ENCODE data around the gene LAMA1.

LAMA1 gene

DNA sequence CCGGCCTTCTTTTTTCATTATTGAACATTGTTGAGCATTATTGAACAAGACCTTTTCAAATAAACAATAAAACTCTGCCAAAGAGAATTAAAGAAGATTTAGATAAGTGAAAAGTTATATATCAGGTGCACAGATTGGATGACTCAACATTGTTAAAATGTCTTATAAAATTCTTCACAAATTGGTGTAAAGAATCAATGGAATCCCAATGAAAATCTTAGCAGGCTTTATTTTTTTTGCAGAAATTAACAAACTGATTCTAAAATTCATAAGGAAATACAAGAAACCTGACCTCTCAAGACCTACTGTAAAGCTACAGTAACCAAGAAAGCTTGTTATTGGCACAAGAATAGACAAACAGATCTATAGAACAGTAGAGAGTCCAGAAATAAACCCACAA is 70.3 kb downstream of the LAMA1 start:
- no peak for DNase-seq (ENCODE audit: low spot score)

DNA sequence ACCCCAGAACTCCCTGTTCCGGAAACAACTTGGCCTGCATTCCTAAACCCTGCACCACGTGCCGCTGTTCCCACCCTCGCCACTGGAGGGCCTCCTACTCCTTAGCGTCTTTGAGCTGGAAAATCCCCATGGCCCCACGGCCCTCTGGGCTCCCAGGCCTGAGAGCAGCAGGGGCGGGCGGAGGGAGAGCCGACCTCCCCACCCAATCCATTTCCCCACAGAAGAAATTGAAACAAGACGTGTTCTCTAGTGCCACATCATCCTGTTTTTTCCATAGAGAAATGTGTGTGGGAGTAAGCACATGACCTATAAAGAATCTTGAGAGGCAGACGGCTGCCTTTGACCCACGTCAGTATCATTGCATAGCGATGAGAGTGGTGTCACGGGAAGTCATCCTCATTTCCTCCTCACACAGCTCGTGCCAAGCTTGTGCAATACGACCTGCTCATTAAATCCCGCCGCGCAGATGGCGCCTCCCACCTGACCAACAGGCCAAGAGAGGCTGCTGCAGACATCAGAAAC is 79.2 kb downstream of the LAMA1 start:
- peak; percentile 86 for DNase-seq (ENCODE audit: low spot score)

DNA sequence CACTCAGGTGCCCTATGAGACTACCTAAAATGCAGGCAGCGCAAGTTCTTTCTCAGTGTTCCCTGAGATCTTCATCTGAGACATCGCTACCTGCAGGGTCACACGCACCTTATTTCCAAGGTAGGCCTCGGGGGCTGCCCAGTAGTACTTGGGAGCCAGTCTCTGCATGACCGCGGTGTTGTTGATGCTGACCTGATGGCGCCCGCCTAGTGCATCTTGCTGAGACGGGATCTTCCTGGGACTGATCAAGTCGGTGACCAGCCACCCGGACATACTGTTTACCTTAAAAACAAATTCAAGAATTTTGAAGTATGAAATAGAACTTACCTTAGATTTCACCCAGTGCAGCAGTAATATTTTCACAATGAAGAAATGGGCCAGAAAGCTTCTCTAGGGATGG is 80.1 kb downstream of the LAMA1 start:
- DNase-seq (ENCODE audit: low spot score): no peak

DNA sequence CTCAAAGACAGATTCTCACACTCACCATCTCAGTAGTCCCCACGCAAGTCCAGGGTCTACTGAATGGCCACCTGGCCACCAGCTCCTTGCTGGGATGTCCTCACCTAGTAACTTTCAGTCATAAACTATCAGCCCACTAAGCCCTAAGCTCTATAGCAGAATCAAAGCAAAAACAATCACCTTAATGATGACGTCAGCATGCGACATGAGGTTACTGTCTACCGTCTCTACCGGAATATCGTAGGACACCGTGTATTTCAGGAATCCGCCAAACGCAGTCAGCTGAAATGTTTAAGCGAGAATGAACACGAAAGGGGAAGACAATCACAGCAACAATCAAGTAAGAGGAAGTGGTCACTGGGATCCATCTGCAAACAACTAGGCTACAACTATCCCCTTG is 81.8 kb downstream of the LAMA1 start:
- DNase-seq (ENCODE audit: low spot score): no peak

DNA sequence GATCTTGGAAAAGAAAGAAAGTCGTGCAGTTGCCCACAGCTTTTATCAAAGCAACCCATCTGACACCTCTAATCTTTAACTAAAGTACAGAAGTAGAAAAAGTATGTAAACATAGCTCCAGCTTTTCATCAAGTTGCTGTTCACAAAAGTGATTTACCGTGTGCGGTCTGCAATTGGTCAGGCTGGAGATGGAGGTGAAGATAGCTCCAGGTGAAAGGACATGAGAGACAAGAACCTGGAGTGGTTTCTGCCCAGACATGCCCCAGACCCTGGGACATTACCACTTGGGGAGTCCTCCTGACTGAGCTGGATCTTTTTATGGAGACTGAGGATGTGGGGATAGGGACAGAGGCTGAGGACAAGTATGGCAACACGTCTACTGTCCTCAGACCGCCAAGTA is 82.7 kb downstream of the LAMA1 start:
- no peak for DNase-seq (ENCODE audit: low spot score)

DNA sequence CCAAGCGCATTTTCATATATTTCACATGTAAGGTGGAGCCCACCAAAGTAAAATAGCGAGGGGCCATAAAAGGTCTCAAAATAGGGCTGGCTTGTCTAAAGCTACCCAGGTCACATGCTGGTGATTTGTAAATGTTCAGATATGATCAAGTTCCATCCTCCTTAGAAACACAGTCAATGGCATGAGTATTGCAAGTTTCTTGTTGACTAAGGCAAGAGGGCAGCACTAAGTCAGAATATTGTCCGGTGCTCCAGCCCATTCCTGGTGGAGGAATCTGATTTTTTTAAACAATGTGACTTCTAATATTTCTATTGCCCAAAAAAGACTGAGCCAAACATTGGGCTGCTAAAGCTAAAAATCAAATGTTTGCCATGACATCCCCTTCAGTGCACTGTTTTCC is 85.1 kb downstream of the LAMA1 start:
- DNase-seq (ENCODE audit: low spot score): no peak

DNA sequence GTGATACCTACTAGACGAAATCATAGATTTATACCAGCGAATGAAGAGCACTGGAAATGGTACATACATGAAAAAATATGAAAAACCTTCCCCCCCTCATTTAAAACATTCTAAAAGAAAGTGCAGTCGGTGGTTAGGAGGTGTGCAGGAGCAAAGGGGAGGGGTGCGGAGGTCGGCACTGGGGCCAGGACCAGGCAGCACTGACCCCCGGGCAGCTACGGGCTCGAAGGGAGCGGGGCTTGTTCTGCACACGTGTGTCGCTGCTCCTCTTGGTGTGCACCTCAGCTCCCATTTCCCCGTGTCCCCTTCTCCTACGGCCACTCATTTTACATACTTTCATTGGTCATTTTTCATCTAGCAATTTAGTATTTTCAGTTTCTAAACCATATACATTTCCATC is 89.0 kb downstream of the LAMA1 start:
- DNase-seq (ENCODE audit: low spot score): no peak

DNA sequence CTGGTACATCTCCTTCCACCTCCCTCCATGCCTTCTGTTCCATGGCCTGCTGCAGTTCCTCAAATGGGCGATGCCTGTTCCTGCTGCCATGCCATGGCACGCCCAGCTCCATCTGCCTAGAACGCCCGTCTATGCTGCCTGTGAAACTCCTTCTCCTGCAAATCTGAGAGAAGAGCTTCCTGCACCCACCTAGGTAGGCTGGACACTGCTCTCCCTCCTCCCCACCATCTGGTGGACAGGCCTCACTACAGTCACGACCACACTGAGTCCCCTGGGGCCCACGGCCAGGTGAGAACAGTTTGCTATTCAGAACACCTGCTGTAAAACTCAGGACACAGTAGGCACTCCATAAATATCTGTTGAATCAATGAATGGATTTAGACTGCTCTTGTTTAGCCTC is 92.4 kb downstream of the LAMA1 start:
- no peak for DNase-seq (ENCODE audit: low spot score)

DNA sequence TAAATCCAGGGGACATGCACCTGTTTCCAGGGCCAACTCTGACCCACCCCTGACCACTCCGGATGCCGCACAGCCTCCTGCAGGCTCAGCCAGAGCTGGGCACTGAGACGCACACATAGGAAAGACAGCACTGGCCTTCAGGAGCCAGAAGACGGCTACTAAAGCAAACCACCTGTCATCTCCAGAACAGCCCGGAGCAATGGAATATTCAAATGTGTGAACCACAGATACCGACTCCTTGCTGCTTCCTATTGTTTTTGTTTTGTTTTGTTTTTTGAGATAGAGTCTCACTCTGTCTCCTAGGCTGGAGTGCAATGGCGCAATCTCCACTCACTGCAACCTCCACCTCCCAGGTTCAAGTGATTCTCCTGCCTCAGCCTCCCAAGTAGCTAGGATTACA is 94.0 kb downstream of the LAMA1 start:
- no peak for DNase-seq (ENCODE audit: low spot score)

DNA sequence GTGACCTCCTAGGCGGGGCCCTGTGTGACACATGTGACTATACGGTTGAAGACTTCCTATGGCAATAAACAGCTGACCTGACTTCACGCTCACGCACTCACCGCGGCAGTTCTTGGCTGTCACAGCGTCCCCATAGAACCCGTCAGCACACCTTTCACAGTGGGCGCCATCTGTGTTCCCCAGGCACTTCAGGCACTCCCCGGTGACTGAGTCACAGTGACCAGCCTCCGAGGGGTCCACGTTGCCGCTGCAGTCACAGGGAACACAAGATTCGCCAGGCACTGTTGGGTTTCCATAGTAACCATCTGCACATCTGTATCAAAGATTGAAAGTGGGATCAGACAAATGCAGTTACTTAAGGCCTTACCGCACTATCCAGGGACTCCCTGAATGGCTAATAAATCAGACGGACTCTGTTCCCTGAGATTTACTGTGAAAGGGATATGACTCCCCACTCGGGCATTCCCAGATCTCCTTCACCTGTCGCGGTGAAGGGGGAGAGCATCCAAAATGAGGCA is 94.5 kb downstream of the LAMA1 start:
- no peak for DNase-seq (ENCODE audit: low spot score)

DNA sequence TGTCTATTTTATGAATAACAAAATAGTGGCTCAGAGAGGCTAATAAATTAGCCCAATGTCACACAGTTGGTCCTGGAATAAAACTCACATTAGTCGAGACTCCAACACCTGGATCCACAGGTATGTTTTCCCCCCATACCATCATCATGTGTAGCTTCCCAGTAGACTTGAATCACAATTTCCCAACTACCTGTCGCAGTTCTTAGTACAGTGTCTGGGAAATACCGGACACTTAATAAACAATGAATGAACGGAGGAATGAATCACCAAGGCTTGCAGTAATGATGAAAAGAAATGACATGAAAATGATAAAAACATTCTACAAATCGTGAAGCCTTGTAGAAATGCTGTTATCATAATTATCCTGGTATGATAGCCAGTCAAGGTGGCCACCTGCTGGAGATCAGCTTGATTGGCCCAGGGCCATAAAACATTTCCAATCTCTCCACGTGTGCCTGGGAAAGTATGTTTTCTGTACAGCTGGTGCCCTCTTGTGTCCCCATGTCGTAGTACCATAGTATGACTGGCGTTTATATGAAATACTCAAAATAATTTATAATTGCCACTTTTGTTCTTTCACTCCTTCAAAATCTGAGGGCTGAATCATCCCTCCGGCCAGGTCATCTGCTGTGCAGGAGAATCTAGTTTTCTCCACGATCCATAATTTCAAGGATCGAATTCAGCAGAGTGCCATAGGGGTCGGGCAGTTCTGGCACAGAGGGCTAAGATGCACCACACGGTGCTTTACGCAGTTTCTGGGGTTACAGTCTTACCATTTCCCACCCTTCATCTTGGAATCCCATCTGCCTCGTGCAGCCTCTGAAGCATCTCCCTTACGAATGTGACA is 95.4 kb downstream of the LAMA1 start:
- no peak for DNase-seq (ENCODE audit: low spot score)

DNA sequence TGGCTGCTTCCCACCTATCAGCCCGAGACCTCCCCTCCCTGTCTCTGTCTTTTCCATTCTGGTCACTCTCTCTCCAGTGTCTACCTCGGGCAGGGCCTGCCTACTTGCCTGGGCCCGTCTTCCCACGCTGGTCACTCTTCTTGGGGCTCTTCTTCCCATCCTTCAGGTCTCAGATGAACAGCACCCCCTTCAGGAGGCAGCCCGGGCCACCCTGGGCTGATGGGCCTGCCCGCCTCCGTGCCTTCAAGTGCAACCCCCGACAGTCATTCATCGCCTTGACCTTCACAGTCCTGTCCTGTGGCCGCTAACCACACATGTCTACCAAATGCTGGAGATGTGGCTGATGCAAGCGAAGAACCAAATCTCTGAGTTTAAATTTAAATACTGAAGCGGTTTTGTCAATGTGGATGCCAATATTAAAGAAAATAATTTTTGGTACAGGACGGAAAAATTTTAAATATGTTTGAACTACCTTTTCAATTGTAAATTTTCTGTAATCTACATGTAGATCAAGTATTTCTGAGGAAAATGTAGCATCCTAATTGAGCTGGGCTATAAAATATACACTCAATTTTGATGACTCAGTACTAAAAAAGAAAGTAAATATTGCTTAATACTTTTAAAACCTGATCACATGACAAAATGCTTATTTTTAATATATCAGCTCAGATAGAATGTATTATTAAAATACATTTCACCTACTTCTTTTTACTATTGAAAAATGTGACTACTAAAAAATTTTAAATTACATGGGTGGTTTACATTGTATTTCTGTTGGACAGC is 96.4 kb downstream of the LAMA1 start:
- no peak for DNase-seq (ENCODE audit: low spot score)

DNA sequence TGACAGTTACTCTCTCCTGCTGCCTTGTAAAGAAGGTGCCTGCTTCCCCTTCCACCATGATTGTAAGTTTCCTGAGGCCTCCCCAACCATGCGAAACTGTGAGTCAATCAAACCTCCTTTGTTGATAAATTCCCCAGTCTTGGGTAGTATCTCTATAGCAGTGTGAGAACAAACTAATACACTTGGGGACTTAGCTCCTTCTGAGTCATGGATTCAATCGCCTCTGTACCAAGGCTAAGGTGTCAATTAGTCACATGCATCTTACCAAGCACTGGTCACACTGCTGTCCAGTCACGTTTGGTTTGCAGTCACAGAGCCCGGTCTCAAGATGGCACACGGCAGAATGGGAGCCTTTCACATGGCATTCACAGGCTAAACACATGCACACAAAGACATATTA is 100.6 kb downstream of the LAMA1 start:
- DNase-seq (ENCODE audit: low spot score): no peak

DNA sequence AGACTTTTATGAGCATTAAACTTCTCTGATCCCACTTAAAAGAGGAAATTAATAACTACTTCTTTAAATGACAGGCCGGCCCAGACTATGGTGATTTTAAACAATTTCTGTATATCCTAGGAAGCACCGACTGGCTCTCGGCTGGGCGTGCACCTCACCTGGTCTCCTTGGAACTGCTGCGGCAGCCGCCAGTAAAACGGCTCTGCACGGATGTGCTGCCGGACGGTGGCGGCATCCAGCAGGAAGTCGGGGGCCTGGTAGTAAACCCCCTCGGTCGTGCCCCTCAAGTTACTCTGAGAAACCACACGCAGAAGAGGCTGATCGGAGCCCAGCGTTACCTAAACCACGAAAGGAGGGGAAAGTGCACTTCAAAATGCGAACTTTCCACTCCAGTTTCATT is 106.5 kb downstream of the LAMA1 start:
- DNase-seq (ENCODE audit: low spot score): no peak

DNA sequence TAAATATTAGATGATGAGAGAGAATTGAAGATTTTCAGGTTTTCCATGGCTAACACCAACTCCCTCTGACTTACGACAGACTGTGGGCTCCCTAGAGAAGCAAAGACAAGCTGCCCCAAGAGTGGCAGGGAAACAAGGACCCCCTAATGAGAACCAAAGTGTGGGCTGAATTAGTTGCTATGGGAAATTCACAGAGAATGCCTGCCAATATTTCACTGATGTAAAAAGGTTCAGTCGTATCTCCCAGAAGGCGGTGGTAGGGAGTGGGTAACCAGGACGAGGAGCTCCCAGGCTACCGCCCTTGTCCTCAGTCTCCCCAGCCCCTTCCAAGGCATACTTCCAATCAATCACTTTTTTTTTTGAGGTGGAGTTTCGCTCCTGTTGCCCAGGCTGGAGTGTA is 113.6 kb downstream of the LAMA1 start:
- DNase-seq (ENCODE audit: low spot score): no peak

DNA sequence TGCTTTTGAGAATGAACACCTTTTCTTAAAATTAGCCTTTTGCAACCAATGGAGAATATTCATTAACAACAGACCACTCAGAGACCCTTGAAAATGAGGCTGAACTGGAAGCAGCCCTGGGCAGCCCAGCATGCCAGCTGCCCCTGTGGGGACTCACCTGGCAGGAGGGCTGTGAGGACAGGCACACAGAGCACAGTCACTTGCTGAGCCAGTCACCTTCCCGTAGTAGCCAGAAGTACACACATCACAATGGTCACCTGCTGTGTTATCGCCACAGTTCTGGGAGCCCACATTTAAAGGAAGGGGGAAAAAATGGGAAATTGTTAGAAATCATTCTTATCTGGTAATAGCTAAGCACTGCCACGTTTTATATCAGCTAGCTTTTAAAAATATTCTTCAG is 115.5 kb downstream of the LAMA1 start:
- DNase-seq (ENCODE audit: low spot score): no peak

DNA sequence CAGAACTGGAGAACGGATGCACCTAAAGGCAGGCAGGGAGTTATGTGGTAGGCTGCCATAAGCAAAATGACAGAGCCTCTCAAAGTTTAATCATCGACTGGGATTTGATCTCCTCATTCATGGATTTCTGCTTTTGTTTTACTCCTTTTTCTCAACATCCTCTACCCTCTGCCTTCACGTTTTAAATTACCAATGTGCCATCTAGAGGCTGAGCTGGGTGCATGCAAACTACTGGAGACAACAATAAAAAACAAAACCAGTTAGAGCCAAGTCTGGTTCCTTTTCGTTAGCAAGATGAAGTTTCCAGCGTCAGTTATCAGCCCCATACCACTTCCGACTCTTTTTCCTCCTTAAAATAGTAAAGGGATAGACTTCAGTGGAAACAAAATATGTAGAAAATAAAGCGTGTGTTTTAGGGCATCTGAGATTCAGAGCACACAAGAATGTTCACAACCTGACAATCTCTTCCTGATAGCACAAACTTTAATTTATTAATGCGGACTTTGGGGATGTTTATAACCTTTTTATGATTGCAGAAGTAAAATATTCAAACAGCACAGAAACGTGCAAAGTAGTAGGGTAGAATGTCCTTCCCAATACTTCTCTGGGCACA is 117.0 kb downstream of the LAMA1 start:
- DNase-seq (ENCODE audit: low spot score): peak; percentile 57

DNA sequence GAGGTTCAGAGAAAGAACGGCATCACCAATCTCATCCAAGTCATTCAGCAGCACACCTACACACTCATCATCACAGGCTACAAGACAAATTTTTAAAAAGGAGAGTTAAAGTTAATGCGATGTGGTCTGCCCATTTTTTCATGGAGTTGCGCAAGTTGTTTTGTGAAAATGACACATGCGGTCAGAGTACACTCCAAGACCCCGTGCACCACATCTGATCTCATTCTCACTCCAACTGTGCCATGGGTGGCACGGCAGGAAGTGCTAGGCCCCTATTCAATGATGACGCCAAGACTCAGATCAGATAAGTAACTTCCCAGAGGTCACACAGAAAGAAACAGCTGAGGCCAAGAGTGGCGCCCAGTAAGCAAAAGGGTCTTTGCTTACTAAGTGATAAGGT is 119.8 kb downstream of the LAMA1 start:
- no peak for DNase-seq (ENCODE audit: low spot score)

DNA sequence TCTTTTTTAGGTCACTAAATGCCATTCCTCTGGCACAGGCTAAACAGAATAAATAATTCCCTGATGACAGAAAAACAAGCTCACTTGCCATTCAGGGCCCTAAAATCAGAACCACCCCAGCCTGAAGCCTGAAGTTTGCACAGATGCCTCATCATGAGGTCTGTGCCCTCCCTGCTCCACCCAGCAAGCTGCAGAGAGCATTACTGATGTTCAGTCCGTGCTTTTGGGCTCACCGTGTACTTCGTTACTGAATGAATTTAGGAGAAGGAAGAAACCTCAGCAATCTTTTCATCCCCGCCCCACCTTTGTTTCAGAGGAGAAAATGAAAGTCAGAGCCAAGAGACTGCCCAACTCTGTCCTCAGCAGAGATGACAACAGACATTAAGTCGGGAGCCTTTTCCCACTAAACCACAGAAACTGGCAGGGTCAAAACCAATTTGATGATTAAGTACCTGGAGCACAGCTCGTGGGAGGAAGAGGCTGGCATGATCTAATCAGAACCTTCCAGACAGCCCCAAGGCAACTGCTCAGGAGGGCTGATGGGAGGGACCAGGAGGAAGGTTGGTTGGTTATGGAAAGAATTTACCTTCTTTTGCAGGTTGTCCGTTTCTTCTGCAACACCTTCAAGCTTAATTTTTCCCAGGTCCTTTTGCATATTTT is 122.7 kb downstream of the LAMA1 start:
- peak; percentile 19 for DNase-seq (ENCODE audit: low spot score)

DNA sequence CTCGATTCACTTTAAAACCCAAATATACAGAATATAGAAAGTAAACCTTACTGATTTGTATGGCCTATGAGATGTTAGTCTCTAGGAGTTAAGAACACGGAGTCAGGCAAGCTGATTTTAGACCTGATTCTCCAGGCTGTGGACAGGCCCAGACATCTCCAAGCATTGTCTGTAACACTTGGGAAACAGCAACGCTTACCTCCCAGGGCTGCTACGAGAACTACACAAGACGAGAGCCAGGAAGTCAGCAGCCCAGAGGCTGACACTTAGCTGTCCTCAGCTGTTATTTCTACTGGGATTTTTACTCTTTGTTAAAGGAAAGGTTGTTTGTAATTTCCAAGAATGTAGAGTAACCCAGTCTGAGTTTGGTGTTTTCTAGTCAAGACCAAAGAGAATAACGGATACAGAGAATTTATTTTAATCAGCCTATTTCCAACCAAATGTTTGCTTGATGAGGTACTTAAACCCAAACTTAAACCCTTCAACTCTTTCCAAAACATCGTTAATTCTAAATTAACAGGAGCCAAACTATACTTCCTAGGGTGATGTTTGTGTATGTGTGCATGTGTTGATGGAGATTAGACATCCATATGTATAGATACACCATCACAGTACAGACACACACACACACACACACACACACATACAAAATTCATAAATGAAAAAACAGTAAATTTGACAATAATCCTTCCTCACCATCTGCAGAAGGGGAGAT is 123.4 kb downstream of the LAMA1 start:
- no peak for DNase-seq (ENCODE audit: low spot score)

DNA sequence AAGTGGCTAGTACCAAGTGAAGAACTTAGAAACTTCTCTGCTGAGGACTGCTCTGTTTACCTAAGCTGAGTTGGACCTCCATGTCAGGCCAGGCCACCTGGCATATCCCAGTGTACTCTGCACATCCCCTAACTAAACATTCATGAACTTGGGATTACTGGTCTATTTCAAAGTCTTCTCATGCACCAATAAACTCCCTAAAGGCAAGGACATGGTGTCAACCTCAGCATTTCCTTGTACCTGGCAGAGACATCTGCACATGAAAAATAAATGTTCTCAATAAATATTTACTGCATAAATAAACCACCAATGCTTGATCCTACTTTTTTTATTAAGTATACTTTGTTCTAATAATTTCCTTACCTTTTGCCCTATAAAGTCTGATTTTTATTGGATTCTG is 124.8 kb downstream of the LAMA1 start:
- no peak for DNase-seq (ENCODE audit: low spot score)

Measured in GM03348 (cell line).